GM18502 (cell line): ENCODE results near the gene KPNA1.

Experiments used
- ATAC-seq: cut with Tn5 transposase; IDR thresholded peaks from one replicate; pipeline ENCODE4 v1.9.1; 2021; ENCODE audit warnings: mild to moderate bottlenecking; ENCODE audit not compliant: unreplicated experiment, poor library complexity

KPNA1 gene

GRCh38 chr3:122391681-122392446 is 122.9 kb downstream of the KPNA1 start:
- ATAC-seq, result no peak

GRCh38 chr3:122390665-122391064 is 124.1 kb downstream of the KPNA1 start:
- ATAC-seq, result no peak

DNA sequence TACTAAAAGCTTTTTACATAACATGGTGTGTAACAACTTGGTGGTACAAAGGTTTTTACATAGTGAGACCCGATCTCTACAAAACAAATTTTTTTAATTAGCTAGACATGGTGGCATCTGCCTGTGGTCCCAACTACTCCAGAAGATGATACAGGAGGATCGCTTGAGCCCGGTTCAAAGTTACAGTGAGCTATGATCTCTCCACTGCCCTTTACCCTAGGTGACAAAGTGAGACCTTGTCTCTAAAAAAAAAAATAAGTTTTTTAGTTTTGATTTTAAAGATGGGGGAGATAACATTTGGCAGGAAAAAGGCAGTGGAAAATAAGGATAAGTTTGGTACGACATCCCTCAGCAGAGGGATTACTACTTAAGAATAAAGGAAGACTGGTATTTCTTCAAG is 124.8 kb downstream of the KPNA1 start:
- no peak for ATAC-seq

- ATAC-seq, result no peak
Observed at GRCh38 chr3:122389197-122389596, 125.5 kb downstream of the KPNA1 start.

- ATAC-seq, result no peak
Observed at GRCh38 chr3:122387709-122388108, 127.0 kb downstream of the KPNA1 start.

DNA sequence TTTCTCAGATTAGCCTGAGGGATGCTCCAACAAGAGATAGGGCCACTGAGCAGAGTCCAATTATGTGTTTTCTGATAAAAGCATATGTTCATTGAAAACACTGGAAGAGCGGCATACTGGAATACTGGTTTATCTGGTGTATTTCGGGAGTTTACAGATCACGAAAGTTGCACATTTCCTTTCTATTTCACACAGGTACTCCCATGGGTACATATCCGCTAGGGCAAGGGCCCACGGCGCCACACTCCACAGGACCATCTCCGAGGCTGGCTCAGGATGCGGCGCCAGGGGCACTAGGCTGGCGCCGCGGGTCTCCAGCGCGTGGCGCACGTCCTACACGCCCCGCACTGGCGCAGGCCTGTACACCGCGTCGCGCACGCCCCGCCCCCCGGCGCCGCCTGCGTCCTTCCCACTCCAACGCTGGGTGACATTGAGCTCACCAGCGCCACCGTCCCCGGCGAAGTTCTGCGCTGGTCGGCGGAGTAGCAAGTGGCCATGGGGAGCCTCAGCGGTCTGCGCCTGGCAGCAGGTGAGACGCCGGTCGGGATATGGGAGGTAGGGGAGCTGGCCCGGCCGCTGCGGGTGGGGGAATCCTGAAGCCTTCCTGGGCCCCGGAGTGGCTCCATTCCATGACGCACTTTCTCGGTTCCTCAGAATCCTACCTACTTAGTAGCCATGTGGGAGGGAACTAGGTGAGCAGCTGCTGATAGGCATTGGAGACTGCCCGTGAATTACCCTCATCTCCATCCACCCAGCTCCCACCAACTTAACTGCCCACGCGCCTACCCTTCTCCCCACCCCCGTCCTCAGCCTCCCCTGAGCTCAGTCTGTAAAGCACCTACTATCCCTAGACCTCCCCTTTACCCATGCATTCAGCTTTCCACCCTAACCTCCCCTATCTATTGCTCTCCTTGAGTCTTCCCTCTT is 130.7 kb downstream of the KPNA1 start, which contains the start of gene FAM162A:
FAM162A (plus strand) TSS at position 412 of the 927 bp plus-strand sequence; CDS start at position 496, 84 bp downstream.
- peak; percentile 90 for ATAC-seq

- peak; percentile 42 for ATAC-seq
Observed at GRCh38 chr3:122382888-122383666, 131.7 kb downstream of the KPNA1 start, which contains the start of gene MIX23. MIX23 (minus strand) TSS chr3:122383231; CDS start chr3:122383224, 7 bp downstream.

DNA sequence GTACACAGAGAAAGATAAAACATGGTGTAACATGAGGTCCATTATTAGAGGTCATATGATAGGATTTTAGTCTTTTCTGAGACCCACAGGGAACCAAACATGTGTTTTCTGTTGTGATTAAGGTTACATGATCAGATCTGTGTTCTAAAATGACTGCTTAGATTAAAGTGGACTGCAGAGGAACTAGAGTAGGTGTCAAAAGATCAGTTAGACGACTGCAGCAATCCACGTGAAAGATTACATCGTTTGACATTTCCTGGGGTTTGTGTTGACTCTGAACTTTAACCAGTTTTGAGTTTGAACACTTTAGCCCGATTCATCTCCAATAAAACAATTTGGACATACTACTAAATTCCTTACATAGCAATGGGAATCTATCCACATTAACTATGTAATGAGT is 136.8 kb downstream of the KPNA1 start:
- no peak for ATAC-seq

- ATAC-seq, result no peak
Observed at GRCh38 chr3:122374034-122374433, 140.7 kb downstream of the KPNA1 start.
